Bronchus fibroblast of lung (primary cell): ENCODE results near the gene RNF183. TPM values are rescaled to one million over a fixed set of nuclear protein-coding genes. Genes with fewer than 3 reads are reported as not detected.

Experiments used
- total RNA-seq: library from RNA; depleted of rRNA; stranded (reverse); fragments of >200 nt; gene quantifications from 2 replicates; pipeline ENCODE4 v1.2.3, GENCODE V29; 2015

Gene RNF183, protein sequence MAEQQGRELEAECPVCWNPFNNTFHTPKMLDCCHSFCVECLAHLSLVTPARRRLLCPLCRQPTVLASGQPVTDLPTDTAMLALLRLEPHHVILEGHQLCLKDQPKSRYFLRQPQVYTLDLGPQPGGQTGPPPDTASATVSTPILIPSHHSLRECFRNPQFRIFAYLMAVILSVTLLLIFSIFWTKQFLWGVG
- not detected in 2 replicates for total RNA-seq

DNA sequence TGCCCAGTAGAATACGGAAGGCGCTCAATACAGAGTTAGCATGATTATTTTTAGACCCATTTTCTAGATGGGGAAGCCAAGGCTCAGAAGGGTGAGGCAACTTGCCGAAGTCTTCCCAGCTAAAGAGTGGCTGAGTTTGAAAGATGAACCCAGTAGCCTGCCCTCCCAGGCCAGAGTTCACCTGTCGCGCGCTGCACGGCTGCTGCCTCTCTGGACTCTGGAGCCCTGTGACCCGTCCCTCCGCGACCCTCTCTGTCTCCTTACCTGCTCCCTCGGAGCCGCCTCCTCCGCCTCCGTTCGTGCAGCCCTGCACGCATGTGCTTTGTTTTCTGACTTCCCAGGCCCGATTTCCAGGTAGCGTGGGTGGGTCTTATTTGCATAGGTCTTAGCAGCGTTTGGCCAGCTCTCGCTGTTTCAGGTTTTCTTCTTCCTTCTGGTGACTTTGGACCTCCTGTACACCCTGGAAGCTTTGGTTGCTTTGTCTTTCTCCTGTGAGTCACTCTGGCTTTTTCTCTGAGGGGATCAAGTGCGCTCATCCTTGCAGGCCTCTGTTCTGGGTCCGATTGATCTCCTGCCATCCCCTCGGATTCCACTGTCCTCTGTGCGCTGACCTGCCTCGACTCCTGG, at the start of gene RNF183:
RNF183 (minus strand) TSS at position 585 of the 627 bp plus-strand sequence. CDS start 5,192 bp downstream, outside the sequence.

DNA sequence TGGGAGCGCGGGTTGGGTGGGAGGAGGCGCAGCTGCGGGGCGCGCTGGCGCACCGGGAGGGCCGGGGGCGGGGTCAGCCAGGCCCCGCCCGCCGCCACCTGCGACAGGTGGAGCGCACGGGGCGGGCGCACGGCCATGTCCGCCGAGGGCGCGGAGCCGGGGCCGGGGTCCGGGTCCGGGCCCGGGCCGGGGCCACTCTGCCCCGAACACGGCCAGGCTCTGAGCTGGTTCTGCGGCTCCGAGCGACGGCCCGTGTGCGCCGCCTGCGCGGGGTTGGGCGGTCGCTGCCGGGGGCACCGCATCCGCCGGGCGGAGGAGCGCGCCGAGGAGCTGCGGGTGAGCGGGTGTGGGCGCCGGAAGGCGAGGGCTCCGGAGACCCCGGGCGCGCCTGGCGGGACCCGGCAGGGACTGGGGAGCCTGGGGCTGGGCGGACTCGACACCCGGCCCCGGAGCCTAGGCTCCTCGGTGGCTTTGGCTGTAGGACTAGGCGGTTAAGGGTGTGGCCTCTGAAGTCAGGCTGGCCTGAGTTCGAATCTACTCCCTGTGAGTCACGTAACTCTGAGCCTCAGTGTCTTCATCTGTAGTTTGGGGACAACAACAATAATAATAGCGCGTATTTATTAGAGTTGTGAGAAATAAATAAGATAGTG, 46.4 kb upstream of the RNF183 start, which contains the start of gene BSPRY:
BSPRY (plus strand) TSS at position 97 of the 650 bp plus-strand sequence; CDS start at position 136, 39 bp downstream.

DNA sequence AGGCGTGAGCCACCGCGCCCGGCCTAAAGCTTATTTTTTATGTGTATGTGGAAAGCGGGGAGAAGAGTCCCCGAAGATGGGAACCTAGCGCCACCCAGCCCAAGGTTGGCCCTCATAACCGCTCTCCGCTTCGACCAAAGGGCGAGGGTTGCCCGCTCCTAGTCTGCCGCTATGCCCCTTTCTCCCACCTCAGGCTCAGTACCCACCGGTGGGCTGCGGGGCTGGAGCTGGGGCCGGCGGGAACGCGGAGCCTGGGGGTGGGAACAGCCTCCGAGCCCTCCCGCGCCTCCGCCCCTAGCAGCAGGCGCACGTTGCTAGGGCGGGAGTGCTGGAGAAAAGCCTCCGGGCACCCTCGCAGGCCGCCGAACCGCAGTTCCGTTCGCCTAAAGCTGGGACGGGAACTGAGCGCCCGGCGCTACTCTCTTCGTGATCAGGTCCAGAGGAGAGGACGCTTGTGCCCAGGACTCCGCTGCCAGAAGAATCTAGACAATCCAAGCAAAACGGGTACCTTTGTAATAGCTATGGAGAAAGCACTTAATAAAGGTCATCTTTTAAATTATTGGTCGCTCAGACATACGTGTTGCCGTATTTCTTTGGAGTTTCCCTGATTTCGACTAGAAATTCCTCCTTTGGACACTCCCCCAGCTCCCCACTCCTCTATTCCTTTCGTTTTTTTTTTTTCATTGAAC, 37.0 kb upstream of the RNF183 start, which contains the start of gene WDR31:
WDR31 (minus strand) TSS at position 265 of the 689 bp plus-strand sequence. CDS start 8,253 bp downstream, outside the sequence.

DNA sequence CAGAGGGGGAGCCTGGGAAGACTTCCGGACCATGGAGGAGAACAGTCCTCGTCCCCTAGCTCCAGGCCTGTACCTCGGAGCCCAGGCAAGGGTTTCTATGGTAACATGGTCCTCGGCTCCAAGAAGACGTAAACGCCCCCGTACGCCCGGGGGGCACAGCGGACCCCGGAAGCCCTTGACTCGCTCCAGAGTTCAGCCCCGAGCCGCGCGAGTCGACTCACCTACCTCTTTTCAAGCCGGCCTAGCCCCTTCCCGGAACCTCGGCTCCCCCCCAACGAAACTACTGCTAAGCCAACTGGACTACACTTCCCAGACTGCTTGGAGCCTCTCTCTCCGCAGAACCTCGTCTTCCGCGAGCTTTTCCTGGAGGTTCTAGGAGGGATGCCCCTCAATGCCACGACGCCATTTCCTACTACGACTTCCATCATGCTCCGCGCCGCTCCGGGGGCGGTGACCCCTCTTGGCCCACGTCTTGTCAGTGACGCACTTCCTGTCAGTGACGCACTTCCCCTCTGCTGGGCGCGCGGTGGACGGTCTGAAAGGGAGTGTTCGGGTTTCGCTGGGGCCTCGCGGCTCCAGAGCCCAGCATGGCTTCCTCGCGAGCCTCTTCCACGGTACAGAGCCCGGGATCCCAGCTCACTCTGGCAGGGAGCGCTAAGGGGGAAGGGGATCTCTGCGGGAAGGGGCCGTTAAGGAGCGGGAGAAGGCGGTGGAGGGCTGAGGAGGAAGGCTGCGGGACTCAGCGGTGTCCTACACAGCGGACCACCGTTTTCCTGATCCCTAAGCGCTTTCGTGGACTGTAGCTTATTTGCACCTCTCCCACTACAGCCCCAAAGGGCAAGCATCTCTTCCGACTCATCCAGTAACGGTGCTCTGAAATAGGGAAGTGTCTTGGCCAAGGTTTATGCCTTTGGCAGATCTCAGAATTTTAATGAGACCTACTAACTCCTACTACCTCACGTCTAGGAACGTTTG, 27.7 kb downstream of the RNF183 start, which contains the start of the genes CDC26 and PRPF4:
CDC26 (minus strand) TSS at position 416 of the 975 bp plus-strand sequence. CDS start 3,065 bp downstream, outside the sequence.
PRPF4 (plus strand) TSS at position 502 of the 975 bp plus-strand sequence; CDS start at position 588, 86 bp downstream.

Other genes starting within 250 kb of the RNF183 start
- gene ZFP37, start 246.7 kb downstream of the RNF183 start, total RNA-seq, result 1.2 and 1.5 TPM in 2 replicates
- gene SLC31A2, start 152.4 kb downstream of the RNF183 start, total RNA-seq, result 5.7 and 6.4 TPM in 2 replicates
- 11.0 and 15.1 TPM in 2 replicates for gene FKBP15, start 82.1 kb downstream of the RNF183 start, total RNA-seq
- gene SLC31A1, start 81.8 kb downstream of the RNF183 start, total RNA-seq, result 14.5 and 15.2 TPM in 2 replicates
- gene CDC26, start 27.8 kb downstream of the RNF183 start, total RNA-seq, result 27.9 and 32.4 TPM in 2 replicates
- 26.2 and 28.7 TPM in 2 replicates for gene PRPF4, start 27.7 kb downstream of the RNF183 start, total RNA-seq
- gene WDR31, start 36.9 kb upstream of the RNF183 start, total RNA-seq, result 0.67 and 0.74 TPM in 2 replicates
- gene BSPRY, start 46.2 kb upstream of the RNF183 start, total RNA-seq, result not detected in 2 replicates
- 6.1 and 6.8 TPM in 2 replicates for gene HDHD3, start 73.6 kb upstream of the RNF183 start, total RNA-seq
- 8.4 and 9.8 TPM in 2 replicates for gene ALAD, start 97.9 kb upstream of the RNF183 start, total RNA-seq
- 48.5 and 62.4 TPM in 2 replicates for gene POLE3, start 107.3 kb upstream of the RNF183 start, total RNA-seq
- gene C9orf43, start 107.4 kb upstream of the RNF183 start, total RNA-seq, result 0.45 TPM in 1 of 2 replicates, not detected in the other
- gene RGS3, start 160.4 kb upstream of the RNF183 start, total RNA-seq, result 45.5 and 47.4 TPM in 2 replicates